Germinal center (tissue), 1 donor: ENCODE measurements around the gene BPIFB6.

ENCODE experiments used
- DNase-seq: peaks from one replicate; pipeline ENCODE4 v3.0.0; 2012; ENCODE audit warnings: mixed read lengths, low spot score

The BPIFB6 gene

GRCh38 chr20:33002087-33002808 lies 29.2 kb upstream of the BPIFB6 start:
- DNase-seq: no peak

- DNase-seq: no peak
Measured at GRCh38 chr20:33004141-33004751, 27.2 kb upstream of the BPIFB6 start, which contains the start of gene SUN5. Gene SUN5, minus strand, starts transcription at chr20:33004433. Its CDS starts 93 bp downstream, at chr20:33004340.

- DNase-seq: peak; percentile 60
Measured at GRCh38 chr20:33005132-33005566, 26.3 kb upstream of the BPIFB6 start.

DNA sequence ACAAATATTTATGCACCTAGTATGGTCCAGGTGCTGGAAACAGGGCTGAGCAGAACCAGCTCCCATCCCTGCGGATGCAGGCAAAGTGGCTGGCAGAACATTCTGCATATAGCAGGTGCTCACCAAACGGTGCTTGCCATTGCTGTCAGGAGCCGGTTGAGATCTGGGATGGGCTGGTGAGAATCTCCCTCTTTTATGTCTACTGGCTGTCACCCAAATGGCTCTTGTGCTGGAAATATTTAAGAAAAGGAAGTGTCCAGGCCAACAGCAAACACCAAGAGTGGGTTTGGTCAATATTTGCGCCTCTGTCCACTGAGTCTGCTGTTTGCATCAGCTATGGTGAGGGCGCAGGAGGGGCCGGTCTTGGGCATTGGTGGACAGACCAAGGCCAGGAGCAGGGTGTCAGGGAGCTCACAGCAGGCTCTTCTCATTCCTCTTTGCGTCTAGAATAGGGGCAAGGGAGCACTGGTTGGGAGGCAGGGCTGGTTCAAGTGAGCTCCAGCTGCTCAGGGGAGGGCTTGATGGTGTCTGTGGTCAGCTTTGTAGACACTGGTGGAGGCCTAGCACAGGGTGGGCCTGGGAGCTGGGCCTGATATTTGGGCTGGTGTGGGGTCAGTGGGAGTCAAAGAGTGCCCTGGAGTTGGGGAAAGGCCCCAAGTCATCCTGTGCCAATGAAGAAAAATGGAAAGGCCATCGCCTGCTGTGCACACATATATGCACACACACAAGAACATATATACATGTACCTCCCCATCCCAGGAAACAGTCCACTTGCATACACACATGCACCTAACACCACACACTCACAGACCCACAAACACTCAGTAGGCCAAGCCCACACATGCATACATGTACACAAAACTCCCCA lies 25.3 kb upstream of the BPIFB6 start:
- no peak for DNase-seq

- no peak for DNase-seq
Measured at GRCh38 chr20:33006776-33007375, 24.6 kb upstream of the BPIFB6 start.

DNA sequence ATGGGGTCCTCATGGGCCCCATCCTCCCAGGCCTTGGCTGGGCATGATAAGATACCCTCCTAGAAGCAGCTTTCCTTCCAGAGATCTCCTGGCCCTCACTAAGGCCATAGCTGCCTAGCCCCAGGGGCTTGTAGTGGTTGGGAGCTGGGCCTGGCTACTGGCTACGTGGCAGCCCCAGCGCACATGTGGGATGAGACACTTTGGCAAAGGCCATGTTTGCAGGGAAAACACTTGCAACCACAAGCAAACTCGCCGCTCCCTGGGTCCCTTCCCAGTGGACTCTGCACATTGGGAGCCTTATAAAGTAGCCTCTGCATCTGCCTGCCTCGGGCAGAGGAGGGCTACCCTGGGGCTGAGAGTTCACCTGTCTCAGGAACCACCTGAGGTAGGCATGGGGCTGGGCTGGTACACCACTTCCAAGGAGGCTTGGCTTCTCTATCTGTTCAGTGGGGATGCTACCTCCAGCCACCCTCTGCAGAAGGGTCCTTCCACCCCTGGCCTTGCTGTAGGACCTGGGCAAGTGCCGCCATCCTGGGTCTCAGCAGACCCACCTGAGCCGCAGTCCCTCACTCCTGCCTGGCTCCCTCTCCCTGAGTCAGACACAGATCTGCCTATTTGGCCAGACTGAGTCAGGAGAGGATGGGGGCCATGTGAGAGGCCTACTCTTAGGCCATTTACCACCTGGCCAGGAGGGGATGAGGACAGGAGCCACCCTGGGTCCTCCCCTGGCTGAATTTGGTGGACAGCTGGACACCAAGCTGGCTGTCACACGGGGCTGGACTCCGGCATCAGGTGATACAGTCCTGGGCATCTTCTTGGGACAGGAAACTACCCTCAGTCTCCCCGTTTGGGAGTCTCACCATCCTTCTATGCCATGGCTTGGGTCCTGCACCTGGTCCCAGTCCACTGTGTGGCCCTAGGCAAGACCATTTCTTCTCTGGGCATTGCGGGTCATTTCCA lies 23.8 kb upstream of the BPIFB6 start, which contains the start of gene BPIFB2:
TSS of gene BPIFB2 (plus strand) at position 329 of the 960 bp plus-strand sequence. CDS start 871 bp downstream, outside the sequence.
- DNase-seq: no peak

- no peak for DNase-seq
Measured at GRCh38 chr20:33008336-33009213, 22.9 kb upstream of the BPIFB6 start.

DNA sequence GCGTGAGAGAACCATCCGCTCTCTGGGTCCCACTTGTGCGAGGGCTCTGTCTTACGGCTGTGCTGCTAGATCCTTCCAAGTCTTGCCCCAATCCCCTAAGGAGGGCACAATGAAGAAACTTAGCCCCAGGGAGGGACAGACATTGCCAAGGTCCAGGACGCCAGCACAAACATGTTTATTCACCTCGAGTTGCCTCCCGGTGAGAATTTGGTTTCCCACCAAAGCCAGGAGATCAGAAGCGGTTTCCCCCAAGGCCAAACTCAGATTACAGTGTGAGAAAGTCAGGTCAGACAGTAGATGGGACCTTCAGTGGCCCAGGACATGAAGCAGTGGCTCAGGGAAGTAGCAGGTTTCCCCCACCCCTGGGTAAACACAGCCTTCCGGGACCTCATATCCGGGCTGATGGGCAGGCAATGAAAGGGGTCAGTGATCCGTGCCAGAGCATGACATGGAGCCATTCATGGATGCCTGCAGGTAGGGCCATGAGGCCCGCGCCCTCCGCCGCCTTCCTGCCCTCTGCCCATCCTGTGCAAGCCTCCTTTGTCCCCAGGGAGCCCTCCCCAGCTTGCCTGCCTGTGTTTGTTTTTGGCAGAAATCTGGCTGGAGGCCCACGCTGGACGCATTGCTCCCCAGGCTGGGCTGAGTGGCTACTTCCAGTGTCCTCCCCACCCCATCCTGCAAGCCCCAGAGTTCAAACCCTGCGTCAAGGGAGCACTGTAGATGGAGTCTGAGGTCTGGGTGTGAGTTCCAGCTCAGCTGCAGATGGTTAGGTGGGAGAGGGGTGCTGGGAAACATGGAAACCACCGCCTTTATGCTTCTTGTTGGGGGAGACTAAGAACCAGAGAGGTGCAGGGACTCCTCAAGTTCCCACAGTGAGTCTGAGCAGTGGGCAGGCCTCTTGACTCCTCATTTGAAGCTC lies 22.0 kb upstream of the BPIFB6 start:
- DNase-seq: no peak

GRCh38 chr20:33010133-33010504 lies 21.3 kb upstream of the BPIFB6 start:
- DNase-seq: no peak

GRCh38 chr20:33010674-33011449 lies 20.6 kb upstream of the BPIFB6 start:
- DNase-seq: no peak

DNA sequence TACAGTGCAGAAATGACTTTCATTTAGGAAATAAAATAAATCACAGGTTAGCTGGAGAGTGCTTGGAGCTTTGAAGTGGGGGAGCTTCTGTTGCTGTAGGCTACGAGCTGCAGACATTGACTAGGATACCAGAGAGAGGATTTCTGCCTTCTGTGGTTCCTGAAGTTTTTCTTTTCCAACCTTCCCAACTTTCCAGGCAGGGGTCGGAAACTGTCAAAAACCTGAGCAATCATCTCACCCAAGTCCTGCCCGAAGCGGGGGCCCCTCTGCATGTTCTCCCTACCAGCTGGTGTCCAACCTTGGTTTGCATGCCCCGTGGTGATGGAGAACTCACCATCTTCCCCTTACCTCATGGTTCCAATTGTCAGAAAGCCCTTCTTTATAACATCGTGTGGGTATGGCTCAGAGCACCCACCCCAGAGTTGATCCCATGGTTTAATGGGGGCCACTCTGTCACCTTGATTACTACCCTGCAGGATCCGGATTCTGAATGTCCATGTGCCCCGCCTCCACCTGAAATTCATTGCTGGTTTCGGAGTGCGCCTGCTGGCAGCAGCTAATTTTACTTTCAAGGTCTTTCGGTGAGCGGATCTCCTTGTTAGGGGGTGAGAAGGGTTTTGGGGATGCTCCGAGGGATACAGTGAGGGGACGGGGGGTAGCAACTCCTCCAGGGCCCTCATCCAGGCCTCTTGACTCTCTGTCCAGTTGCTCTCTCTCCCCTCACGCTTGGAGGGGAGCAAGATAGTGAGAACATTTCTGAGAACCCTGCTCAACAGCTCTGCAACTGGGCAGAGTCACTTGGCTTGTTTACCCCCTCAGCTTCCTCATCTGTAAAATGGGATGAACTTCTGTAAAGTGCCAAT lies 18.9 kb upstream of the BPIFB6 start:
- DNase-seq: no peak

GRCh38 chr20:33013701-33014326 lies 17.6 kb upstream of the BPIFB6 start:
- DNase-seq: no peak

GRCh38 chr20:33014336-33015113 lies 16.9 kb upstream of the BPIFB6 start:
- no peak for DNase-seq

DNA sequence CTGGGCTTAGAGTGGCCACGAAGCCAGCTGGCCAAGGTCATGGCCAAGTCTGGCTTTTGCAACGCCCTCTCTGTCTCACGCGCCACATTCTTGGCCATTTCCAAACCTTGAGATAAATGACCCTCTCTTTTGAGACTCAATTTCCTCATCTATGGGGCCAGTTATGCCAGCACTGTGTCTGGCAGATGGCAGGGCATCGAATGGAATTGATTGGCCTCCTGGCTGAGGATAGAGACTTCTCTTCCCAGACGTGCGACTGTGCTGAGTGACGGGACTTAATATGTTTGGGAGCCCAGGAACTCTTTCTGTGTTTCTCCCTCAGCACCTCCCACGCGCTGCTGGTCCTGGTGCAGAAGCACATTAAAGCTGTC lies 16.3 kb upstream of the BPIFB6 start:
- no peak for DNase-seq

DNA sequence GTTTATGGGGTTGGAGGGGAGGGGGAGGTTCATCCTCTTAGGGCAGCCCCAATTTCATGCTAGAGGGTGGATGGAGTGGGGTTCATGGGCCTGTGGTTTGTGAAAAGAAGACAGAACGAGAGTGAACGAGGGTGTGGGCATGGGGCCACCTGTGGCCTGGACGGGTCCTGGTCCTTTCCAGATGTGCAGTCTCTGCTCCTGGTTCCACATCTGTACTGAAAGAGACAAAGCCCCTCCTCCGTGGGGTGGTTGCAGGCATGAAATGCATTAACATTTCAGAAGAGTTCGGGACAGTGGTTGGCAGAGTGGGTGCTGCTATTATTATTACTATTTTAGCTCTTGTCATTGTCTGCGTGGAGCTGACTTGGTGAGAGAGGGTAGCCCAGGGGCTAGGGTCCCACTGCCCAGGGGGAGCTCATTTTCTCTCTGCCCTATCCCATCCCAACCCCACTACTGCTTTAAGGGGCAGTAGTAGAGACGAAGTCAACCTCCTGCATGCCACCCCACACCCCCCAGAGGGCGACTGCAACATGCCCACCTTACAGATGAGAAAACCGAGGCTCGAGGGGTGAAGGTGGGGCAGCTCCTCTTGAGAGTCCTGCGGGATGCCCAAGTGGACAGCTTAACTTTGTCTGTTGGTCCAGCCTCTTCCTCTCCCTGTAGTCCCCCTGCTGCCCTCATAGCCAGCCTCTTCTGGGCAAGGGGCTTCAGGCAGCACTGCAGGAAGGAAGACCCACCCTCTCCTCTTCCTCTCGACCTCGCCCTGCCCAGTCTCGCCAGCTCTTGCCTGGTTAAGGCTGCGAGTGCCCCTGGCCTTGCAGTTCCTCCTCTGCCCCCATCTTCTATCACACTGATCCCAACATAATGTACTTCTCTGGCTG lies 15.5 kb upstream of the BPIFB6 start:
- DNase-seq: no peak
